ENCODE results near the gene GHDC. TPM values are rescaled to one million over a fixed set of nuclear protein-coding genes. Genes with fewer than 3 reads are reported as not detected.

GHDC gene
- total and polyA plus RNA-seq, 2 of the 8 experiments (the other 6 are each of a cell fraction or from before 2014, with no cell fraction given) = 7.4 to 8.1 TPM

- DNase-seq (ENCODE audit: low read depth in 1 of 2, low spot score in 2 of 2) (peak in 1 of 2 experiments; percentile 92), FAIRE-seq (no peak)
- Histone ChIP-seq H3K14ac (ENCODE audit: insufficient read length) (no peak within 1 kb of the TSS), H2AFZ (ENCODE audit: low read length) (peak within 1 kb of the TSS; percentile 19; the same call in 1 of the 2 replicates), H3K23me2 (ENCODE audit: low read depth, low read length) (peaks cover 13% of the 10 kb centered on the region; the same call in 1 of the 2 replicates), H2BK20ac (ENCODE audit: low read length) (peak within 1 kb of the TSS; percentile 34; the same call in 1 of the 2 replicates), H3K79me1 (ENCODE audit: low read depth, low read length) (no peaks in the 10 kb centered on the region), H2BK15ac (ENCODE audit: low read length) (0 out of 2 replicates have a peak within 1 kb of the TSS, but pooled peaks have one; percentile 92), H4K20me1 (replicated peaks in 1 of 2; ENCODE audit: control insufficient read depth in 1 of 2, insufficient read depth in 2 of 2, low read length in 2 of 2) (no peaks in the 10 kb centered on the region), H2BK12ac (ENCODE audit: low read depth, low read length) (peak within 1 kb of the TSS; percentile 11; the same call in 1 of the 2 replicates), H3K27me3 (replicated peaks in 1 of 4; ENCODE audit: control insufficient read depth in 3 of 4, extremely low read depth in 1 of 4, insufficient read depth in 3 of 4, low read length in 3 of 4) (peaks cover 7 to 57% (median 41%) of the 10 kb centered on the region in 4 experiments), H3K27ac (ENCODE audit: low read depth, low read length) (no peak within 1 kb of the TSS), H3K4me1 (replicated peaks in 1 of 4; ENCODE audit: control insufficient read depth in 3 of 4, insufficient read depth in 4 of 4, low read length in 3 of 4) (peaks cover 0 to 17% (median 15%) of the 10 kb centered on the region in 4 experiments; a peak in 5 of 7 replicates), H3K9me3 (ENCODE audit: insufficient read depth in 2 of 2, low read depth in 1 of 2, low read length in 1 of 2) (no peaks in the 10 kb centered on the region), H3K9ac (replicated peaks in 1 of 4; ENCODE audit: extremely low read depth in 1 of 4, low read depth in 3 of 4, low read length in 3 of 4) (no peak within 1 kb of the TSS), H3K23ac (ENCODE audit: insufficient read length) (no peak within 1 kb of the TSS), H3K18ac (ENCODE audit: extremely low read depth, low read length) (peak within 1 kb of the TSS; percentile 25; the same call in 1 of the 2 replicates), H4K8ac (ENCODE audit: extremely low read depth, insufficient read depth, low read length) (peak within 1 kb of the TSS; percentile 11; the same call in 1 of the 2 replicates), H2BK5ac (ENCODE audit: low read depth, low read length) (no peak within 1 kb of the TSS), H3K4me3 (ENCODE audit: extremely low read depth in 1 of 4, insufficient read depth in 2 of 4, low read depth in 3 of 4, low read length in 4 of 4) (peak within 1 kb of the TSS; percentile 40 to 73 (median 51)), H4K5ac (ENCODE audit: insufficient read length, low read depth, low read length) (no peak within 1 kb of the TSS), H3K4ac (replicated peaks; ENCODE audit: insufficient read length, low read depth, low read length) (no peak within 1 kb of the TSS), H3K79me2 (ENCODE audit: control insufficient read depth in 1 of 2, insufficient read depth in 2 of 2, low read length in 2 of 2) (no peaks in the 10 kb centered on the region), H3K56ac (replicated peaks; ENCODE audit: insufficient read length, low read depth, low read length) (no peak within 1 kb of the TSS), H3K36me3 (ENCODE audit: control insufficient read depth in 2 of 4, insufficient read depth in 4 of 4, low read length in 3 of 4) (no peaks in the 10 kb centered on the region), H2AK5ac (ENCODE audit: low read depth, low read length) (no peak within 1 kb of the TSS), H3K4me2 (ENCODE audit: insufficient read depth in 1 of 2, low read depth in 2 of 2, low read length in 2 of 2) (peak within 1 kb of the TSS; percentile 92 to 96), H2BK120ac (replicated peaks; ENCODE audit: low read depth, low read length) (no peak within 1 kb of the TSS), H4K91ac (replicated peaks; ENCODE audit: insufficient read length, low read length) (no peak within 1 kb of the TSS)
- POLR2A ChIA-PET (ENCODE audit: partially characterized antibody) = interaction anchor here (1.2 to 1.7 kb wide), 4 partner anchors 9 to 27 kb away, joined by 3 to 8 read pairs (median 3); no protein-coding TSS in a partner anchor
- WGBS, 2 experiments (ENCODE audit: extremely low coverage in 1 of 2, insufficient coverage in 1 of 2, insufficient read length in 1 of 2, insufficient replicate concordance in 2 of 2, low coverage in 1 of 2, low lambda C conversion rate in 2 of 2, missing lambda C conversion rate in 1 of 2) = 9% methylated on average over 29 of the region's 60 CpGs; no CpG with 5 or more reads in 1 of the 2 experiments
- CTCF ChIA-PET (ENCODE audit: partially characterized antibody) = interaction anchor here (0.7 to 4.9 kb wide), 26 partner anchors 8 to 346 kb away, joined by 3 to 34 read pairs (median 3); partner anchors contain the start of genes DNAJC7, GHDC, KAT2A and ZNF385C
- TF ChIP-seq USF2 (IDR thresholded peaks at IDR 0.05; ENCODE audit: low read length) = peak; percentile 56; the same call in 1 of the 2 replicates
- peak; percentile 85 for TF ChIP-seq BACH1 (IDR thresholded peaks at IDR 0.05; ENCODE audit: low read length)
- peak in 1 of 2 experiments; percentile 79; a peak in 1 of 4 replicates for TF ChIP-seq HDAC2 (IDR thresholded peaks at IDR 0.05; ENCODE audit: borderline replicate concordance in 1 of 2, low read depth in 2 of 2, low read length in 2 of 2)
- TF ChIP-seq E2F6 (IDR thresholded peaks at IDR 0.05) = peak; percentile 98
- TF ChIP-seq BRCA1 (IDR thresholded peaks at IDR 0.05; ENCODE audit: low read depth, low read length) = no peak
These were observed 13.1 kb downstream of the GHDC start, which contains the start of gene KCNH4 for GRCh38 chr17:42180922-42181850. Gene KCNH4 (minus strand): TSS chr17:42181142. CDS start chr17:42180945, 197 bp downstream.
